Heart left ventricle (tissue), 13 donors: ENCODE measurements around the gene FTCDNL1.

Experiments used
- POLR2A ChIP-seq, 2 donors: fragments of 450-650 bp; IDR thresholded peaks; one replicate each; pipeline ENCODE4 v1.6.1; 2017; ENCODE audit warnings: antibody characterized with exemption in 2 of 2, mild to moderate bottlenecking in 2 of 2, moderate library complexity in 2 of 2
- TF ChIP-seq, protein P1 (sequence below), 12 donors: fragments of 200-600 bp; sonication (generic) in 4 of 12; IDR thresholded peaks; one replicate each; pipeline versions ENCODE4 v1.5.0 to v1.8.0; 2018 to 2022; ENCODE audit warnings: antibody characterized with exemption in 12 of 12, mild to moderate bottlenecking in 5 of 12
- donor health status: ischemic (EF 13 %, LVEDD 7.1; RV severe dilation, severe dysfunction).
- donor health status: DM: no; HTN: yes; CAD: no.
- donor health status: DM: no; HTN: no; CAD: no.
- donor health status: ischemic (EF 25% LVEDD 6.9; RV normal size, moderate dysfunction).
- donor health status: ischemic (EF 25% LVEDD 5.7; RV mildly dilated, moderate dysfunction).
- donor health status: ischemic (EF 35%, LVEDD 5.7; RV mildly dilated, moderate dysfunction).
- donor health status: nonischemic (EF 11% LVEDD 7.7; RV severe dilation, severe dysfunction).
- donor health status: DM: yes; HTN: yes; CAD: no.
- donor health status: PGD.
- donor health status: ischemic (EF 29% LVEDD 5.4; RV normal size, mild dysfunction).
- donor health status: nonischemic (EF 23%, LVEDD 6.1; RV moderate dilation, normal function).

DNA sequence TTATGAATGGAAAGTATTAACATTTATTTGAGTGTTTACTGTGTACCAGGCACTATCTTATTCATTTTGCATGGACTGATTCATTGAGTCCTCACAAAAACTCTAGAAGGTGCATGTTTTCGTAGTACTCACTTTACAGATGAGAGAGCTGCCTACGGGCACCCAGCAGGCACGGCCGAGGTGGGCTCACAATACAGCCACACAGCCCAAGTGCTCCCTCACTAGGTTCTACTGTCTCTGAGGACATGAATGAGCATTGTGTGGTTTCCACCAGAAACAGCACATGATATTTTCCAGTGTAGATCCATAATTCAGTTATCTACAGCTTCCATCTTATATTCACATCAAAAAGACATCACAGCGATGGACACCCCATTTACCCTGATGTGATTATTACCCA, 101.4 kb downstream of the FTCDNL1 start:
- no peak for TF ChIP-seq POLR2A (IDR thresholded peaks at IDR 0.05)
- TF ChIP-seq, protein P1, sequence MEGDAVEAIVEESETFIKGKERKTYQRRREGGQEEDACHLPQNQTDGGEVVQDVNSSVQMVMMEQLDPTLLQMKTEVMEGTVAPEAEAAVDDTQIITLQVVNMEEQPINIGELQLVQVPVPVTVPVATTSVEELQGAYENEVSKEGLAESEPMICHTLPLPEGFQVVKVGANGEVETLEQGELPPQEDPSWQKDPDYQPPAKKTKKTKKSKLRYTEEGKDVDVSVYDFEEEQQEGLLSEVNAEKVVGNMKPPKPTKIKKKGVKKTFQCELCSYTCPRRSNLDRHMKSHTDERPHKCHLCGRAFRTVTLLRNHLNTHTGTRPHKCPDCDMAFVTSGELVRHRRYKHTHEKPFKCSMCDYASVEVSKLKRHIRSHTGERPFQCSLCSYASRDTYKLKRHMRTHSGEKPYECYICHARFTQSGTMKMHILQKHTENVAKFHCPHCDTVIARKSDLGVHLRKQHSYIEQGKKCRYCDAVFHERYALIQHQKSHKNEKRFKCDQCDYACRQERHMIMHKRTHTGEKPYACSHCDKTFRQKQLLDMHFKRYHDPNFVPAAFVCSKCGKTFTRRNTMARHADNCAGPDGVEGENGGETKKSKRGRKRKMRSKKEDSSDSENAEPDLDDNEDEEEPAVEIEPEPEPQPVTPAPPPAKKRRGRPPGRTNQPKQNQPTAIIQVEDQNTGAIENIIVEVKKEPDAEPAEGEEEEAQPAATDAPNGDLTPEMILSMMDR (IDR thresholded peaks at IDR 0.05), result no peak
